ENCODE measurements around the gene PKNOX2. TPM values are rescaled to one million over a fixed set of nuclear protein-coding genes. Genes with fewer than 3 reads are reported as not detected.

The PKNOX2 gene
- total RNA-seq, 1 donor from 2014 or later = not detected

DNA sequence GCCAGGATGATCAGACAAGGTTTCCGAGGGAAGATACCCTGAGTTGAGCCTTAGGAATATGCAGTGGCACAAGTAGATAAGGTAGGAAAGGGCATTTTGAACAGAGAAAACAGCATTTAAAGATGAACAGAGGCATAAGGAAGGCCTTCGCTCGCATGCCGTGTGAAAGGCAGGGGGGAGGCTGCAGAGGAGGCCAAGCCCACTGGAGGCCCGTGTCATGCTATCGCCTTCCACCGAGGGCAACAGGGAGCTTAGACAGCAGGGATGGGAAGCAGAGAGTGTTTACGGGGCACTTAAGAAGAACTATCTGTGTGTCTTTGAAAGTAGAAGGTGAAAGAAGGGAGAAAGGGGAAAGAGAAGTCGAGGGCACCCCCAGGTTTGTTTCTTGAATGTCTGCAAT is 148.3 kb downstream of the PKNOX2 start:
- DNase-seq (no peak), ATAC-seq (ENCODE audit: low read depth) (no peak)
- H3K36me3 Mint-ChIP-seq (ENCODE audit: low read depth) = no peaks in the 10 kb centered on the region
- ChIA-PET POLR2A (no interaction called here), CTCF (no interaction called here)
- H3K27ac Mint-ChIP-seq = no peak overlapping the region
- no peak overlapping the region for H3K4me3 Mint-ChIP-seq
- no peaks in the 10 kb centered on the region for H3K9me3 Mint-ChIP-seq
- intact Hi-C loops (cut with micrococcal nuclease) = no loop called here
- H3K4me1 Mint-ChIP-seq = no peaks in the 10 kb centered on the region
- peaks cover 9% of the 10 kb centered on the region for H3K27me3 Mint-ChIP-seq
- TF ChIP-seq, protein P1, sequence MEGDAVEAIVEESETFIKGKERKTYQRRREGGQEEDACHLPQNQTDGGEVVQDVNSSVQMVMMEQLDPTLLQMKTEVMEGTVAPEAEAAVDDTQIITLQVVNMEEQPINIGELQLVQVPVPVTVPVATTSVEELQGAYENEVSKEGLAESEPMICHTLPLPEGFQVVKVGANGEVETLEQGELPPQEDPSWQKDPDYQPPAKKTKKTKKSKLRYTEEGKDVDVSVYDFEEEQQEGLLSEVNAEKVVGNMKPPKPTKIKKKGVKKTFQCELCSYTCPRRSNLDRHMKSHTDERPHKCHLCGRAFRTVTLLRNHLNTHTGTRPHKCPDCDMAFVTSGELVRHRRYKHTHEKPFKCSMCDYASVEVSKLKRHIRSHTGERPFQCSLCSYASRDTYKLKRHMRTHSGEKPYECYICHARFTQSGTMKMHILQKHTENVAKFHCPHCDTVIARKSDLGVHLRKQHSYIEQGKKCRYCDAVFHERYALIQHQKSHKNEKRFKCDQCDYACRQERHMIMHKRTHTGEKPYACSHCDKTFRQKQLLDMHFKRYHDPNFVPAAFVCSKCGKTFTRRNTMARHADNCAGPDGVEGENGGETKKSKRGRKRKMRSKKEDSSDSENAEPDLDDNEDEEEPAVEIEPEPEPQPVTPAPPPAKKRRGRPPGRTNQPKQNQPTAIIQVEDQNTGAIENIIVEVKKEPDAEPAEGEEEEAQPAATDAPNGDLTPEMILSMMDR (IDR thresholded peaks at IDR 0.05) = no peak

DNA sequence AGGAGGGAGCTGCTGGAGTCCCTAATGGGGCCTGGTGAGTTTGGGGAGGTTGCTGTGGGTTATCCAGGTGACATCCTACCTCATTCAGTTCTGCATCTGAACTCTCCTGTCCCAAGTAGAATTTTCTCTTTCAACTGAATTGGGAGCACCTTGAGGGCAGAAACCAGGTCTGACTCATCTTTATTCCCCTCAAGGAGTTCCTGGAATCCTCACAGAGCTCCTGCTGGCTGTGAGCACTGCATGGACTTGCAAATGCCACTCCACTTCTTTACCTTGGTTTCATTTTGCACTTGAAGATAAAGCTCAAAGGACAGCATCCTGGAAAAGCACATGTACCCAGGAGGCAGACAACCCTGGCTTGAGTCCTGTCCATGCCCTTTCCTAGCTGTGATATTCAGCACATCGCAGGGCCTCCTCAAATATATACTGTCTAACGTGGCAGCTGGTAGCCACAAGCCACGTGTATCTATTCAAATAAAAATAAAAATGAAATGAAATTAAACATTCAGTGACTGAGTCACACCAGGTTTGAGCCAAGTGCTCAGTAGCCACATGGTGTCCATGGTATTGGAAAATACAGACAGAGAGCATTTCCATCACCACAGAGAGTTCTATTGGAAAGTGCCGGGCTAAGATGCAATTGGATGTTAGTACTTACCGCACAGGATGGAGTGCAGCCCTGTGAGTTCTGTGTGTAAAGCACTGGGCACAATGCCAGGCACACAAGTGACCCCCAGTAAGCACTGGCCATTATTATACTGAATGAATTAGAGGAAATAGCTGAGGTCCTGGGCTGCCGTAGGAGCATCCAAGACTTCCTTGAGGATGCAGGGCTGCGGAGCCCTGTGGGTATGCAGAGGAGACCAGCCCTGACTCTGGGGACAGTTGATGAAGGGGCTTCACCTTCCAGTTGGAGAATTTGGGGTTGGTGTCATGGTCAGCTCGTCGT is 149.0 kb downstream of the PKNOX2 start:
- H3K4me1 Mint-ChIP-seq = no peaks in the 10 kb centered on the region
- POLR2A ChIA-PET = no interaction called here
- peaks cover 9% of the 10 kb centered on the region for H3K27me3 Mint-ChIP-seq
- H3K4me3 Mint-ChIP-seq = no peak overlapping the region
- H3K9me3 Mint-ChIP-seq = no peaks in the 10 kb centered on the region
- CTCF ChIA-PET = no interaction called here
- intact Hi-C loops (cut with micrococcal nuclease) = no loop called here
- DNase-seq (no peak), ATAC-seq (ENCODE audit: low read depth) (no peak)
- TF ChIP-seq, protein P1 (IDR thresholded peaks at IDR 0.05) = no peak
- H3K36me3 Mint-ChIP-seq (ENCODE audit: low read depth) = no peaks in the 10 kb centered on the region
- H3K27ac Mint-ChIP-seq = no peak overlapping the region

DNA sequence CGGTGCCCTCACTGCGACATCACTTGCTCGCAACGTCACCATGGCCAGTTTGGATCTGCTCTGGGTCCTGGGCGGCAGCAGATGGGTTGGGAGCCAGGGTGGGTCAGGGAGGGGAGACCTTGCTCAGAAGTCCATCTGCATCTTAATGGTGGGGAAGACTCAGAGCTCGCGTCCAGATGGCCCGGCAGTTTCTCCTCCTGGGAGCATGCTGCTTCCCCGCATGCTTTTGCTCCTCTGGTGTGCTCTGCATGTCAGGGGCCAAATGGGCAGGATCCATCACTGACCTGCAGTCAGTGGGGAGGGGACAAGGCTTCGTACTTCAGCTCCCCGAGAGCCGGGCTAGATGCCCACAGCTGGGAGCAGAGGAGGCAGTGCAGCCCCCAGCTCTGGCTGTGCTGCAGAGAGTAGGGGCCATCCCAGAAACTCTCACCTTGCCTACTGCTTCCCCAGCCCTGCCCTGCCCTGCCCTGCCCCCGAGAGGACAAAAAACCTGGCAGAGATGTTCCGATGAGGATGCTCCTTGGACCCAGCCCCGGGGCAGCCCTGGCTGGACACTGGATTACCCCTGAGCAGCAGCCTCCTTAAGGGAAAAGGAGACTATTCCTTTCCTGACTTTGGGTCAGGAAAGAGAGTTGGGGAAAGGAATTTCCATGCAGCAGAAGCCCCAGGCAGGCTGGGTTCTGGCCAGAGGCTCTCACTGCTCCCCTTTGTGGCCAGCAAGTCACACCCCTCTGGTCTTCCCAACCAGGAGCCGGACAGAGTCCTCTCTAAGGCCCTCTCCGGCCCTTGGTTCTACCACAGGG is 149.9 kb downstream of the PKNOX2 start:
- H3K4me1 Mint-ChIP-seq = no peaks in the 10 kb centered on the region
- POLR2A ChIA-PET = no interaction called here
- H3K36me3 Mint-ChIP-seq (ENCODE audit: low read depth) = no peaks in the 10 kb centered on the region
- no peak overlapping the region for H3K27ac Mint-ChIP-seq
- peaks cover 7% of the 10 kb centered on the region for H3K27me3 Mint-ChIP-seq
- ATAC-seq (ENCODE audit: low read depth) (no peak), DNase-seq (no peak)
- CTCF ChIA-PET = no interaction called here
- no peak overlapping the region for H3K4me3 Mint-ChIP-seq
- TF ChIP-seq, protein P1 (IDR thresholded peaks at IDR 0.05) = no peak
- no peaks in the 10 kb centered on the region for H3K9me3 Mint-ChIP-seq
- intact Hi-C loops (cut with micrococcal nuclease) = no loop called here

DNA sequence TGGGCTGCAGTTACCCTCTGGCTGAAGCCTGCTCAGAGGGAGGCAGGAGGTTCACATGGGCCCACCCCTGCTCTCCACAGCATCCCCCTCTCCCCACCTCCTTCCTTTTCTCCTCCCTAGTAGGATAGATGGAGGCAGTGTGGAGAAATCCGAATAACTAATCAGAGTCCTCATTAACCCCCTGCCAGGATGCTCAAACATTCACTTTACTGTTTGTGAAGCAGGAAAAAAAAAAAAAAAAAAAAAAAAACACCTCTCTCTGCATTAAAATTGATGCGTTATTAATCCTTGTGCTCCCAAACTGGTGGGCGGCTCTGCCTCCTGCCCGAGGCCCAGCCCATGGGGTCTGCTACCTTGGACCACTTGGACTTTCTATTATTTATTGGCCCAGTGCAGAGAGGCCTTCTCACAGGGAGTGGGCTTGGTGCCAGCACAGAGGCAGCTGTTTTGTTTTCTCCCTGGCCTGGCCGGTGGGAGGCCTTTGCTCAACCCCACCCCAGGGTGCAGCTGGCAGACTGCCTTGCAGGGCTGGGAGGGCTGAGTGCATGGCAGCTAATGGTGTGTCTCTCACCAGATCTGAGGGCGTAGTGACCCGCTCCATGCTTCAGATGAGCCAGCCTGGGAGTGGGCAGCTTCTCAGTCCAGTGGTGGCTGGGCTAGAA is 150.7 kb downstream of the PKNOX2 start:
- no peak for ATAC-seq (ENCODE audit: low read depth)

More for the DNA sequence above, 150.7 kb downstream of the PKNOX2 start:
- ChIA-PET POLR2A (no interaction called here), CTCF (no interaction called here)
- TF ChIP-seq, protein P1 (IDR thresholded peaks at IDR 0.05) = no peak
- Mint-ChIP-seq H3K4me3 (no peak overlapping the region), H3K4me1 (no peaks in the 10 kb centered on the region), H3K27me3 (peaks cover 9% of the 10 kb centered on the region), H3K27ac (no peak overlapping the region), H3K36me3 (ENCODE audit: low read depth) (no peaks in the 10 kb centered on the region), H3K9me3 (no peaks in the 10 kb centered on the region)
- intact Hi-C loops (cut with micrococcal nuclease) = no loop called here
- DNase-seq = no peak
